NCI-H446 treated with DMSO at 0.1 percent for 48 hours (cell line): ENCODE measurements around the gene DKK3.

Experiments
- DNase-seq: peaks from one replicate; lab custom pipeline; 2025; lab: John Stamatoyannopoulos, UW

The DKK3 gene

DNA sequence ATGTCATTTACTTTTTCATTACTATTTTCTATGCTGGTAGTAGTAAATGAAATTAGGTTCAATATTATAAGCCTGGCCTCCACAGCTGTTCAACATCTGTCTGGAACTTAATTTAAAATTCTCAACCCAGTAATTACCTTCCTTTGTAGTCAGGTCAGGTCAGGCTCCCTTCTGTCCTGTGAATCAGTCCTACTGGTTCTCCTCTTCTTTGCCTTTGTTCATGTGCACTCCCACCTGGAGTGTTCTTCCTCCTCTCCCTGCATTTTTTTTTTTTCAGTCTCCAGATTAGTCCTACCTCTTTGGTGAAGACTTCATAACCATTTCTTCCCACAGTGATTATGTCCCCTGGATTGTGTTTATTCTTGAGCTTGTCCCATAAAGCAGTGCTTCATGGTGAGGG, 67.9 kb downstream of the DKK3 start:
- no peak for DNase-seq

DNA sequence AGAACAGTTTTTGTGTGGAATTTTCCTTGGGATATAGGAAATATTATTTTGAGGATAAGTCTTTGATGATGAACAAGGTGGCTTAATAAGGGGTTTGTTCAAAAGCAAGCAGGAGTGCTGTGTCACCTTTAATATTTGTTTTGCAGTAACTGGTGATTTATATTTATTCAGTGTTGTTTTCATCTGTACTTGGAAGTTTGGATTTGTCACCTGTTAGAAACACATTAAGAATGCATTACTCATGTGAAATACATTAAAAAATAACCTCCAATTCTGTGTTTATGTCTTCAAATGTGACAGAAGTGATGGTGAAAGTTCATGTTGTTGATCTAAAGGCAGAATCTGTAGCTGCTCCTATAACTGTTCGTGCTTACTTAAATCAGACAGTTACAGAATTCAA, 70.5 kb downstream of the DKK3 start:
- DNase-seq, result no peak

DNA sequence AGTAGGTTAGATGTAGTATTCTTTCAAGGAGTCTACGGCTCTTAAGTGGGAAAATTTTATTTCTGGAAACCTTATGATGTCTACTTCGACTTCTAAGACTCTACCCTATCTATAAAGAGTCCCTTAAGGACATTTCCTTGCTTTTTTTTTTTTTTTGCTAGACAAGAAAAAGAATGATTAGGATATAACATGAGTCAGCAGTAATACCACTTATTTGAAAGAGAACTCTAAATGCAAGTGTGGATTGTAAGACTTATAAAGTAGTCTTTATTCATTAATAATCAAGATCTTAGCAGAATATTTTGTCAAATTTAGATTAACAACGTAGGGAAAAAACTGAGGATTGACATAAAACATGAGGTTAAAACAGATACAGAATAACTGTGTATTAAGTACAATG, 71.0 kb downstream of the DKK3 start:
- no peak for DNase-seq

- DNase-seq, result no peak
Measured at GRCh38 chr11:11935536-11935935, 72.9 kb downstream of the DKK3 start.

DNA sequence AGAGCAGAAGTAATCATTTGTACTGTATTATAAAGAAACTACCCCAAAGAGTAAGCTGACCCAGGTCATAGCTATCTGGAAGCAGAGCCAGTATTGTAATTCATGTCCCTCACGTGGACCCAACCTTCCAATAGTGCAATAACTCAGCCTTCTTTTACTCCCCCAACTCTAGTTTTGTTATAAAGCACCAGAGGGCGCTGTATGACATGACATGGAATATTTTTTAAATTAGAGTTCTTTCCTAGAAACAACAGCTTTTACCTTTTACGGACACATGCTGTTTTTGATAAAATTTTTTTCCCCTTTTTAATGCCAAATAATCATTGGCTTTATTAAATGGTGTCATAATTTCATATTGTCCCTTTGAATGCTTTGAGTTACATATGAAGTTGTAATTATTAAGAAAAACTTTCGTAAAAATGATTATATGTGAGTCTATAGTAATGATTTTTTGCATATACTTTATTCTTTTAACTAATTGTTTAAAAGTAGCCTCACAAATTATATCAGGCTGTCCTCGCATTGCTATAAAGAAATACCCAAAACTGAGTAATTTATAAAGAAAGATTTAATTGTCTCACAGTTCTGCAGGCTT, 76.9 kb downstream of the DKK3 start:
- peak; percentile 37 for DNase-seq

- DNase-seq, result no peak
Measured at GRCh38 chr11:11929920-11930319, 78.5 kb downstream of the DKK3 start.

DNA sequence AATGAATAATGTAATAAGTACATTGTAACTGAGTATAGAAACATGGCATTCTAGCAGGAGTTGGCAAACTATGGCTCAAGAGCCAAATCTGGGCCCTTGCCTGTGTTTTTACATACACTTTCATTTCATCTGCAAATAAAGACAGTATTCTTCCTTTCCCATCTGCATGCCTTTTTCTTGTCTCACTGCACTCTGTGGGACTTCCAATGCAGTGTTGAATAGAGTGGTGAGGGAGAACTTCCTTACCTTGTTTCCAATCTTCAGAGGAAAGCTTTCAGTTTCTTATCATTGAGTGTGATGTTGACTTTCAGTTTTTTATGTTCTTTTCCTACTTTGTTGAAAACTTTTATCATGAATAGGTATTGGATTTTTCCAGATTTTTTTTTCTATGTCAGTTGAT, 84.6 kb downstream of the DKK3 start:
- no peak for DNase-seq

- DNase-seq, result peak; percentile 42
Measured at GRCh38 chr11:11916981-11917399, 91.4 kb downstream of the DKK3 start.

GRCh38 chr11:11915625-11916024, 92.8 kb downstream of the DKK3 start:
- no peak for DNase-seq

- no peak for DNase-seq
Measured at GRCh38 chr11:11913395-11913794, 95.0 kb downstream of the DKK3 start.
